ENCODE results near the gene MICA.
"Not testable (repeated sequence)": the region's sequence is repeated elsewhere in the genome, so short reads cannot be mapped to it uniquely, and the experiment has no call there.

The MICA gene

DNA sequence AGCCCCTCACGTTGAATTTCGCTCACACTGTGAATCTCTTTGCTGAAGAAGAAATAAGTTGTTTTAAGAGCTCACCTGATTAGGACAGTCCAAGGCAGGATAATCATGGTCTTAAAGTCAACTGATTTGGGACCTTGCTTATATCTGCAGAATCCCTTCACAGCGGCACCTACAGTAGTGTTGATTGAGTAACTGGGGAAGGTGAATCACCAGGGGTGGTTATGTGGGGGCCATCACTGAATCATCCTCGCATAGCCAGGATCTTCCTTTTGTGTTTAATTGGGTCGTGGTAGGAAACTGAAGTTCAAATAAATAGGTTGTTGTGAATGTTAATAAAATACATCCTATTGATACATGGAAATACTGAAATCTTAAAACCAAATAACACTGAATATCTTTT, 20.2 kb upstream of the MICA start:
- DNase-seq = no peak

- DNase-seq = no peak
Observed at GRCh38 chr6:31385041-31385440, 18.4 kb upstream of the MICA start.

- no peak for DNase-seq
Observed at GRCh38 chr6:31386099-31386498, 17.3 kb upstream of the MICA start.

GRCh38 chr6:31386977-31387376, 16.4 kb upstream of the MICA start:
- no peak for DNase-seq

DNA sequence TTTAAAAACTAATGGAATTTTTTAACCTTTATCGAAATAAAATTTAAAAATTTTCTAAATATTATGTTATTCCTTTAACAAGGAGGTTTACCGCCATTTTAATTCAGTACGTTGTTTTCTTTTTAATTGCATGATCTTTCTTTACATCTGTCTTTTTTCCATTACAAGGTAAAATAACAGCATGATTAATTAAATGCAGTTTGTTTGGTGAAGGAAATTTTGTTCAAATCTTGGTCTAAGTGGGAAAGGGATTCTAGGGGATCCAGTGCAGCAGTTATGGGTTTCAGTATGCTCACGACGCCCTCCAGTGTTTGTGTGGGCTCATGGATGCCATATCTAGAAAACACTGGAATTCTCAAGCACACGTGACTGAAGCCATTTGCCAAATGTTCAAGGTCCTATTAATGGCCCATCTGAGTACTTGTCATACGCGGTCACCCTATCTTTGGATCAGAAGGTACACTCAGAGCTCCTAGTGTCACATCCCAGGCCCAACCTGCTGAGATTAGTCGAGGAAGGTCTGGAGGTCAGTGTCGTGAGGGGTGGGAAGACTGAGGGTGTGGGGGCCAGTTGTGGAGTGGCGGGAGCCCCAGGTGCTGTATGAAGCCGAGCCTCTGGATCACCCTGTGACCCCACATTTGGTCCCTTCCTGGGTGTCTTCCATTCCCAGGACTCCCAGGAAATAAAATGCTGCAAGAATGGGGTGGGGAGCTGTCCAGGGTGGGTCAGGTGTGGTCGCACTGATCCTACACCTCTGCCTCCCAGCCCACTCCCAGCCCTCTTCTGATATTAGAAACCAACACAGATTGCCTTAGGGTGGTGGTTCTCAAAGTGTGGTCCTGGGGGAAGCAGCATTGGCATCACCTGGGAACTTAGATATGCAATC, 14.2 kb upstream of the MICA start:
- not testable (repeated sequence) for DNase-seq

DNA sequence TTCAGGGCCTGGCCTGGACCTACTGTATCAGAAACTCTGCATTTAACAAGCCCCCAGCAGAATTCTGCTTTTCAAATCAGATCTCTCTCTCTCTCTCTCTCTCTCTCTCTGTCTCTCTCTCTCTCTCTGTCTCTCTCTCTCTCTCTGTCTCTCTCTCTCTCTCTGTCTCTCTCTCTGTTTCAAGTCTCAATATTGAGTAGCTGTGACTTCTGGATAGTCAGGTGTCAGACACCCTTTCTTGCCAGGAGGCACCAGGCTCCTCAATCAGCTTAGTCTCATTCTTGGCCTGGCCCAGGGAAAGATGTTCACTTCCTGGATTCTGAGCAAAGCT, 13.6 kb upstream of the MICA start:
- DNase-seq = not testable (repeated sequence)

GRCh38 chr6:31393932-31394331, 9.5 kb upstream of the MICA start:
- no peak for DNase-seq

- DNase-seq = no peak
Observed at GRCh38 chr6:31394381-31394780, 9.0 kb upstream of the MICA start.

GRCh38 chr6:31395832-31396231, 7.6 kb upstream of the MICA start:
- DNase-seq = no peak

- DNase-seq = peak; percentile 62 to 83 (median 82)
Observed at GRCh38 chr6:31396422-31397152, 6.8 kb upstream of the MICA start.

DNA sequence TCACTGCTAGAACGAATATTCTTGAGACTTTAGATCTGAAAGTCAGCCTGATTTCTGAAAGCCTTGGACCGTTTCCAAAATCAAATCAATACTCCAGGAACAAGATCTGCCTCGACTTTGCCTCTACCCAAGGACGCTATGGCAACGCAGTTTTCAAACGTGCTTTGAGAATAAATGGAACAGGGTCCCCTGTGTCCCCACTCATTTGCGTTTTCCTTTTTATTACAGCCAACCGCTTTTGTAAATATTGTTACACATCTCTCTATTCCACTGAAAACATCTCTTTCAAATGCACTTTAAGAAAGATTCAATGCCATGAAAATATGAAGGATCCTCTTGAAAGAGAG, 6.3 kb upstream of the MICA start:
- not testable (repeated sequence) for DNase-seq

GRCh38 chr6:31397901-31398525, 5.4 kb upstream of the MICA start:
- DNase-seq = no peak

DNA sequence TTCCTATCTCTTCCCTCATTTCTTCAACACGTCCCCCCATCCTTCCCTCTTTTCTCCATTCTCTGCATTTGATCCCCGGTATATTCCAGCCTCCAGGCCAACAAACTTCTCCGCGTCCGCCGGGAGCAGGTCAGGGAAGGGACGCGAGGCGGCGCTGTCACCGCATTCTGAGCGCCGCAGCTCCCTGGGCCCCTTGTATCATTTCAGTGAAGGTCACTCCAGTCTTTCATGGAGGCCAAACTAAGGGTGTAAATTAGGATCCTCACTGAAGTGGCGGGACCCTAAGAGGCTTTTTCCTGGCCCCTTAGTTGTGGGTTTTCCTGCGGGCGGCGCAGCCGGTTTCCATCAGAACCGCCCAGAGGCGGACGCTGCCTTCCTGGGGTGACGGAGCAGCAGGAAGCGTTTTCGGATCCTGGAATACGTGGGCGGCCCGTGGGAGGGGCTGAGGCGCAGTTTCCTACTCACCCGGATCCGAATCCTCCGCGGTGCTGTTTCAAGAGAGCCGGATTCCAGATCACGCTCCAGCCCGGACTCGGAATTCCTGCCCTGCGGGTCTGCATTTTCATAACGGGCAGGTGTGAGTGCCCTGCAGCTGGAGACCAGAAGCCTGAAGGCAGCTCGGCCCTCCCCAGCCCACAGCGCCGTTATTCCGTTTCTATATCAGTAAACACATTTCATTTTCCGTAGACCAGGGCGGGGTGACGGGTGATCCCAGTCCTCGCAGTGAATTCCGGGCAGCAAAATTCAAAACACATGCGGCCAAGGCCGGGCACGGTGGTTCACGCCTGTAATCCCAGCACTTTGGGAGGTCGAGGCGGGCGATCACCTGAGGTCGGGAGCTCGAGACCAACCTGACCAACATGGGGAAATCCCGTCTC, 3.6 kb upstream of the MICA start:
- peak in 3 of 4 experiments; percentile 23 to 37 (median 33) for DNase-seq

DNA sequence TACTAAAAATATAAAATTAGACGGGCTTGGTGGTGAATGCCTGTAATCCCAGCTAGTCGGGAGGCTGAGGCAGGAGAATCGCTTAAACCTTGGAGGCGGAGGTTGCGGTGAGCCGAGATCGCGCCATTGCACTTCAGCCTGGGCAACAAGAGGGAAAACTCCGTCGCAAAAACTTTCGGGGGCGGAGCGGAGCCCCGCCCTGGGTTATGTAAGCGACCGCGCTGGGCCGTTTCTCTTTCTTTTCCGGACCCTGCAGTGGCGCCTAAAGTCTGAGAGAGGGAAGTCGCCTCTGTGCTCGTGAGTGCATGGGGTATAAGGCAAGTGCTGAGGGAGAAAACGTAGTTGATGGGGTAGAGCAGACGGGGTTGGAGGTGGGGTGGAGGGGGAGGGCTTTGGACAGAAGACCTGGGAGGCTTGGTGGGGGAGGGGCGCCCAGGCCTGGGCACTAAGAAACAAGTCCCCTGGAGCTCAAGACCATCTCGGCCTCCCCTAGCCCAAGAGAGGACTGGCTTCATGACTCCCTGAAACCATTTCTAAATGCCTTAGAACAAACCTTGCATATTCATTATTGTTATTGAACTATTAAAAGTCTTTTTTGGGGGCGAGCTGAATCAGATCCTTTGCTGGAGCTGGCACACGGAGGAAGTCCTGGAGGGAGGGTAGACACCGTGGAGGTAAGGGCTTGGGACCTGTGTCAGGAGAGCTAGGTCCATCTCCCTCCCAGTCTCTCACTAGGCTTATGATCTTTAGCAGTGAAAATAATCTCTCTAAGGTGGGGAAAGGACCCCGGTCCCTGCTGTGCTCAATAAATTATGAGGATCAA, 2.7 kb upstream of the MICA start:
- peak; percentile 10 to 67 (median 35) for DNase-seq

GRCh38 chr6:31401403-31401802, 2.0 kb upstream of the MICA start:
- DNase-seq = no peak

DNA sequence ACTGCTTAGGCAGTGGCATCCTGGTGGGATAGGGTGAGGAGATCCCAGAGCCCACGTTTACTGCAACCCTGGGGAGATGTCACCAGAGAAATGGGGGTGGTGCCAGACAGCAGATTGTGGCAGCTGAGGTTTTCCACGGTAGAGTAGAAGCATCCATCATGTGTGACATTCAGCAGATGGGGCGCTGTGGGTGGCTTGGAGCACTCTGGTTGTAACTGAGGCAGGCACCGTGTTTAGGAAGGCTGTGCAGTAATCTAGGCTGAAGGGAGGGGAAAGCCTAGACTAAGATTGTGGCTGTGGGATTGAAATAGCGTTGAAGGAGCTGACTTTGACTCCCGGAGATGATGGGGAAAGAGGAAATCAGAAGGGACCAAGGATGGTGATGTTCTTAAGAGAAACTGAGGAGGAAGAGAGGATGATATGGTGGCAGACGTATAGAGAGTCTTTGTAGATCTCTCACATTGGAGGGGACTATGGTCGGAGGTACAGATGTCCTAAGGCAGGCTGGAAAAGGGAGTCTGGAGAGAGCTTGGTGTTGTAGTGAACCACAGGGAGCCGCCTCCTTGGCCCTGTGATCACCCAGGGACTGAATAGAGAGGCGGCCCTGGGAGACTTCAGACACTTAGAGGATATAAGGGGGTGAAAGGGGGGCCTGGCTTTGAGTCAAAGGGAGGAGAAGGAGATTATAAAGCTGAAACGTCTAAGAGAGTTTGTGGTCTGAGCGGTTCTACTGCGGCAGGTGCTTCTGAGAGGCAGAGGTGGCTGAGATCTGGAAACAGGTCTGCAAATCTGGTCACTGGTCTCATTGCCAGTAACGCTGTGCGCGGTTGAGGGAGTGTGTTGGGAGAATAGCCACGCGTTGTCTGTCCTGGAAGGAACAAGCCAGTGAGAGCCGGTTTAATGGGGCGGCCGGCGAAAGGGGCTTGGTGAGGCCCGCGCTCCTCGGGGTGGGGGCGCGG, 792 bp upstream of the MICA start:
- DNase-seq = peak in 1 of 4 experiments; percentile 18

- not testable (repeated sequence) for DNase-seq
Observed at GRCh38 chr6:31404061-31404364, 618 bp downstream of the MICA start.

DNA sequence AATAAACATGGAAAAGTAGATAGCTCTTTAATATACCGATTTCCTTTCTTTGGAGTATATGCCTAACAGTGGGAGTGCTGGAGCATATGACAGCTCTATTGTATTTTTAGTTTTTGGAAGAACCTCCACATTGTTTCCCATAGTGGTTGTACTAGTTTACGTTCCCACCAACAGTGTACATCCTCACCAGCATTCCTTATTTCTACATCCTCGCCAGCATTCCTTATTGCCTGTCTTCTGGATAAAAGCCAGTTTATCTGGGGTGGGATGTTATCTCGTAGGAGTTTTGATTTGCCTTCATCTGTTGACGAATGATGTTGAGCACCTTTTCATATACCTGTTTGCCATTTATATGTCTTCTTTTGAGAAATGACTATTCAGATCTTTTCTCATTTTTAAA, 2.6 kb downstream of the MICA start:
- DNase-seq = no peak

GRCh38 chr6:31407699-31408098, 4.3 kb downstream of the MICA start:
- no peak for DNase-seq

DNA sequence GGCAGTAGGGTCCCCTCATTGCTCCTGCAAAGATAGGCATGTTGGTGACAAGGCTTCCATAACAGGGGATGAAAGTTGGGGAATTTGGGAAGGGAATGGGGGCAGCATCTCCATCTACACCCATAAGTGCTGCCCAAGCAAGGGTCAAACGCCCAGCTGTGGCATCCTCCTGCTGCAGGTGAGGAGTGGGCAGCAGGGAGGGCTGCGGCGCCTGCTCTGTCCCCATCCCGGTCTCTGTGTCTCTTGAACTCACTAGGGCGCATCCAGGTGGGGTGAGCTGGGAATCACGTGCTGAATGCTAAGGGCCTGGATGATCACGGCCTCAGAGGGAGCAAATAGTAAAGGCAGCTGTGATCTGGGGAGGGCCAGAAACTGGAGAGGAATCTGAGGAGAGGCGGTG, 9.1 kb downstream of the MICA start:
- no peak for DNase-seq
